Transverse colon (tissue), 4 donors: Measurements from ENCODE around the gene CDK13.
"Not testable (repeated sequence)": the region's sequence is repeated elsewhere in the genome, so short reads cannot be mapped to it uniquely, and the experiment has no call there.

Experiments
- POLR2A ChIP-seq: fragments of 450-650 bp; IDR thresholded peaks from one replicate; pipeline ENCODE4 v1.6.1; 2016; ENCODE audit warnings: antibody characterized with exemption, mild to moderate bottlenecking, moderate library complexity
- POLR2AphosphoS5 ChIP-seq, 3 donors: sonication (generic); formaldehyde crosslinking; IDR thresholded peaks; one replicate each; pipeline ENCODE4 v1.6.1; 2016; ENCODE audit warnings: antibody characterized with exemption in 3 of 3
- TF ChIP-seq, protein P1 (sequence below), 5 experiments: fragments of 200-600 bp in 3 of 5; fragments of 450-650 bp in 2 of 5; sonication (generic) in 3 of 5; IDR thresholded peaks; 1 replicate in 2 of 5; 2 replicates in 3 of 5; pipeline ENCODE4 v1.5.1; 2016 to 2017; ENCODE audit warnings: antibody characterized with exemption in 5 of 5, inconsistent platforms in 3 of 5, mild to moderate bottlenecking in 2 of 5, moderate library complexity in 1 of 5

DNA sequence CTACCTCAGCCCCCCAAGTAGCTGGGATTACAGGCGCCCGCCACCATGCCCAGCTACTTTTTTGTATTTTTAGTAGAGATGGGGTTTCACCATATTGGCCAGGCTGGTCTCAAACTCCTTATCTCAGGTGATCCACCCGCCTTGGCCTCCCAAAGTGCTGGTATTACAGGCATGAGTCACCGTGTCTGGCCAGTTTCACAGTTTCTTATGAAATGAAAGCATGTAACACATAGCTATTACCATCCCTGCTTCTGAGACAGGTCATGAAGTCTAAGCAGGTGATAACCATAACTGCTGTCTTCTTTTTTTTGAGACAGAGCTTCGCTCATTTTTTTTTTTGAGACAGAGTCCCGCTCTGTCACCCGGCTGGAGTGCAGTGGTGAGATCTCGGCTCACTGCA is 34.2 kb upstream of the CDK13 start:
- TF ChIP-seq, protein P1, sequence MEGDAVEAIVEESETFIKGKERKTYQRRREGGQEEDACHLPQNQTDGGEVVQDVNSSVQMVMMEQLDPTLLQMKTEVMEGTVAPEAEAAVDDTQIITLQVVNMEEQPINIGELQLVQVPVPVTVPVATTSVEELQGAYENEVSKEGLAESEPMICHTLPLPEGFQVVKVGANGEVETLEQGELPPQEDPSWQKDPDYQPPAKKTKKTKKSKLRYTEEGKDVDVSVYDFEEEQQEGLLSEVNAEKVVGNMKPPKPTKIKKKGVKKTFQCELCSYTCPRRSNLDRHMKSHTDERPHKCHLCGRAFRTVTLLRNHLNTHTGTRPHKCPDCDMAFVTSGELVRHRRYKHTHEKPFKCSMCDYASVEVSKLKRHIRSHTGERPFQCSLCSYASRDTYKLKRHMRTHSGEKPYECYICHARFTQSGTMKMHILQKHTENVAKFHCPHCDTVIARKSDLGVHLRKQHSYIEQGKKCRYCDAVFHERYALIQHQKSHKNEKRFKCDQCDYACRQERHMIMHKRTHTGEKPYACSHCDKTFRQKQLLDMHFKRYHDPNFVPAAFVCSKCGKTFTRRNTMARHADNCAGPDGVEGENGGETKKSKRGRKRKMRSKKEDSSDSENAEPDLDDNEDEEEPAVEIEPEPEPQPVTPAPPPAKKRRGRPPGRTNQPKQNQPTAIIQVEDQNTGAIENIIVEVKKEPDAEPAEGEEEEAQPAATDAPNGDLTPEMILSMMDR (IDR thresholded peaks at IDR 0.05): not testable (repeated sequence)
- not testable (repeated sequence) for TF ChIP-seq POLR2A; POLR2AphosphoS5 (IDR thresholded peaks at IDR 0.05)
